Upper lobe of right lung (tissue), 1 donor: ENCODE measurements around the gene TFCP2L1. TPM values are rescaled to one million over a fixed set of nuclear protein-coding genes. Genes with fewer than 3 reads are reported as not detected.
A peak's percentile ranks its signal among the peaks of the same experiment; 100 is the strongest.
"Not testable (repeated sequence)": the region's sequence is repeated elsewhere in the genome, so short reads cannot be mapped to it uniquely, and the experiment has no call there.

Experiments used
- ATAC-seq: fragments of 200-7000 bp; cut with Tn5 transposase; one replicate; pipeline ENCODE4 v1.9.1; 2020; ENCODE audit warnings: mild to moderate bottlenecking, moderate library complexity
- DNase-seq: peaks from one replicate; pipeline ENCODE4 v3.0.0-alpha.2; 2020
- H3K27ac ChIP-seq: fragments of 200-600 bp; one replicate; pipeline ENCODE4 v1.8.0; 2022
- H3K27me3 ChIP-seq: fragments of 200-600 bp; one replicate; pipeline ENCODE4 v1.8.0; 2022; ENCODE audit warnings: mild to moderate bottlenecking
- H3K36me3 ChIP-seq: fragments of 200-600 bp; one replicate; pipeline ENCODE4 v1.8.0; 2022
- H3K4me1 ChIP-seq: fragments of 200-600 bp; one replicate; pipeline ENCODE4 v1.8.0; 2022
- H3K4me3 ChIP-seq: fragments of 200-600 bp; one replicate; pipeline ENCODE4 v1.8.0; 2022; ENCODE audit warnings: mild to moderate bottlenecking
- H3K9me3 ChIP-seq: fragments of 200-600 bp; one replicate; pipeline ENCODE4 v1.8.0; 2022
- CTCF ChIP-seq: fragments of 200-600 bp; IDR thresholded peaks from one replicate; pipeline ENCODE4 v1.8.0; 2022; ENCODE audit warnings: antibody characterized with exemption
- intact Hi-C: fragments of 100-400 bp; cut with DNase I; formaldehyde crosslinking; loops from one replicate; pipeline ENCODE4 v1.11.0; 2022
- total RNA-seq: library from RNA; stranded (reverse); fragmentation: NEBNext Ultra II Directional; extraction: Animal tissue kit (Norgen Biotek cat#: 25700); gene quantifications from one replicate; pipeline ENCODE4 v1.2.1, GENCODE V29; 2021
- donor health status: DM: no; HTN: yes; CAD: no; lungs with severe emphysema.

Gene TFCP2L1
- total RNA-seq, 1 donor from 2014 or later, result 22.0 TPM

DNA sequence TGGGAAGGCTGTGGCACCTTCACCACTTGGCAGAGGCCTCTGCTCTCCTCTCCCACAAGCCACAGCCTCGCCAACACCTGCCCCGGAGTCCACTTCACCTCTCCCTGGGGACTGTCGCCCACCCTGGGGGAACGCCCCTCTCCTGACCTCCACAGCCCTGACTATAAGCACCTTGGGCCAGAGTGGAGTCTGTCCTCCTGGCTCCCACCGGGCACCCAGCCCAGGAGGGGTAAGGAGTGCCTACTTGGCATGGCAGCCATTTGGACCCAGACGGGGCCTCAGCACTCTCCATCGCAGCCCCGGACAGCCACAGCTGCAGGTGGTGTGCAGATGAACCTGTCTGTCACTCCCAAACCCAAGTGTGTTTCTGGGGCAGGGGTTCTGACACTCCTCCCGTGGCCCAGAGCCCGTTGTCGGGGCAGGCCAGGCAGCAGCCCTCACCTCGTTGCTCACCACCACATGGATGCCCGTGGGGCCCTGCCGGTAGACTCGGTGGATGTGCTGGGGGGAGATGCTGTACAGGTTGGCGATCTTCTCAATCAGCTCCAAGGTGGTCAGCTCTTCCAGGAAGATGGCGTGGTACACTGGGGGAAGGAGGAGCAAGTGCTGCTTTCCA lies 53.5 kb downstream of the TFCP2L1 start:
- DNase-seq (no peak), ATAC-seq (no peak)
- intact Hi-C loops, result no loop called here
- no peaks in the 10 kb centered on the region for H3K4me1 ChIP-seq
- no peak overlapping the region for H3K27ac ChIP-seq
- H3K27me3 ChIP-seq, result no peaks in the 10 kb centered on the region
- no peak for TF ChIP-seq CTCF
- H3K36me3 ChIP-seq, result no peaks in the 10 kb centered on the region
- H3K4me3 ChIP-seq, result no peak overlapping the region
- no peaks in the 10 kb centered on the region for H3K9me3 ChIP-seq

- ATAC-seq, result no peak
- Histone ChIP-seq H3K9me3 (no peaks in the 10 kb centered on the region), H3K4me3 (no peak overlapping the region), H3K36me3 (no peaks in the 10 kb centered on the region), H3K27me3 (no peaks in the 10 kb centered on the region), H3K27ac (peak overlapping the region; percentile 36), H3K4me1 (no peaks in the 10 kb centered on the region)
- DNase-seq, result no peak
- intact Hi-C loops, result no loop called here
- TF ChIP-seq CTCF, result no peak
Measured at GRCh38 chr2:121228521-121228920, 56.5 kb downstream of the TFCP2L1 start.

- H3K4me3 ChIP-seq, H3K9me3 ChIP-seq, H3K36me3 ChIP-seq, H3K27me3 ChIP-seq, H3K4me1 ChIP-seq, intact Hi-C loops: not testable (repeated sequence)
- DNase-seq (peak; percentile 89), ATAC-seq (peak; percentile 93)
- H3K27ac ChIP-seq, result peak overlapping the region; percentile 36
Measured at GRCh38 chr2:121227381-121228144, 57.4 kb downstream of the TFCP2L1 start.

DNA sequence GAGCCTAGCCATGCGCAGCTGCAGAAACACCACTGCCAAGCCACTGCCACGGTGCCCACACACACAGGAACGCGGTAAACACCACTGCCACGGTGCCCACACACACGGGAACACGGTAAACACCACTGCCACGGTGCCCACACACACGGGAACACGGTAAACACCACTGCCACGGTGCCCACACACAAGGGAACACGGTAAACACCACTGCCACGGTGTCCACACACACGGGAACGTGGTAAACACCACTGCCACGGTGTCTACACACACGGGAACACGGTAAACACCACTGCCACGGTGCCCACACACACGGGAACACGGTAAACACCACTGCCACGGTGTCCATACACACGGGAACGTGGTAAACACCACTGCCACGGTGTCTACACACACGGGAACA lies 59.3 kb downstream of the TFCP2L1 start:
- ATAC-seq, H3K4me3 ChIP-seq, H3K27me3 ChIP-seq, H3K4me1 ChIP-seq, DNase-seq, H3K9me3 ChIP-seq, H3K36me3 ChIP-seq, intact Hi-C loops, H3K27ac ChIP-seq: not testable (repeated sequence)

DNA sequence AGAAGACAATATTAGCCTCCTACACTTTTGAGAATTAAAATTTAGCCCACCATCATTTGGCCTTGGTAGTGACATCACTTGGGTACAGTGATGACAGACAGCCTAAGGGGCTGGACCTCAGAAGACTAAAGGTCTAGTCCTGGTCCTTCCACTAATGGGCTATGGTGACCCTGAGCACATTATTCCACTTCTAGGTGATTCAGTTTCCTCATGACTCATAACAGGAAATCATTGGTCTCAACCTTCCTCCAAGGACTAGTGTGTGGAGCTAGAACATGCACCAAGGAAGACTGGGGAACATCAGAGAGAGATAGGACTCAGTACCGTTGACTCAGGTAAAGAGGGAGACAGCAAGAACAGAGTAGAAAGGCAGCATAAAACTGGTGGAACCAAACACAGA lies 64.0 kb downstream of the TFCP2L1 start:
- no peak for DNase-seq

DNA sequence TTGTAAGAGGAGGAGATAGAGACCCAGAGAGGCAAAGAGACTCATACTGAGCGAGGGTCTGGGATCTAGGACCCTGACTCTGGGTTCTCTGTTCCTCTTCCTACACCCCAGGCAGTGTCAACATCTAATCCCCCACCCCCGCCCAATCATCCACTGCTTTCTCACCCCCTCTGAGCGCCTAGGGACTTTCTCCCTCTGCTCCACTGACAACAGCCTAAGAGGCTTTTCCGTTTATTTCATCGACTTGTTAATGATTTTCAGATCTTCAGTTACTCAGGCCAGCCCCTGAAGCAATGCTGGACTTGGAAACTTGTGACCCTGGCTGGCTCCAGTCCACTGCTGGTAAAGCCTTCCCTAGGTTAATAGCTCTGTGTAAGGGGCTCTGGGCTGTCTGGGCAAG lies 65.1 kb downstream of the TFCP2L1 start:
- intact Hi-C loops, result no loop called here
- Histone ChIP-seq H3K4me3 (no peak overlapping the region), H3K36me3 (no peaks in the 10 kb centered on the region), H3K4me1 (no peaks in the 10 kb centered on the region), H3K9me3 (no peaks in the 10 kb centered on the region), H3K27ac (no peak overlapping the region), H3K27me3 (no peaks in the 10 kb centered on the region)
- TF ChIP-seq CTCF, result no peak
- ATAC-seq (no peak), DNase-seq (no peak)

More for the DNA sequence above, 64.0 kb downstream of the TFCP2L1 start:
- no peak for TF ChIP-seq CTCF
- no peak overlapping the region for H3K27ac ChIP-seq
- H3K36me3 ChIP-seq, result no peaks in the 10 kb centered on the region
- intact Hi-C loops, result no loop called here
- ATAC-seq, result no peak
- H3K4me3 ChIP-seq, result no peak overlapping the region
- no peaks in the 10 kb centered on the region for H3K9me3 ChIP-seq
- no peaks in the 10 kb centered on the region for H3K4me1 ChIP-seq
- no peaks in the 10 kb centered on the region for H3K27me3 ChIP-seq
